Spleen (tissue), 7 donors: Measurements from ENCODE around the gene TCF12.

Source experiments
- CTCF ChIP-seq, 11 experiments: fragments of 200-600 bp in 7 of 11; fragments of 450-650 bp in 4 of 11; sonication (generic) in 4 of 11; IDR thresholded peaks in 8 of 11; conservative IDR thresholded peaks in 3 of 11; 1 replicate in 7 of 11; 2 replicates in 4 of 11; pipeline versions ENCODE4 v1.4.0 to v1.8.0; 2016 to 2021; ENCODE audit warnings: antibody characterized with exemption in 11 of 11, inconsistent platforms in 4 of 11, mild to moderate bottlenecking in 1 of 11
- POLR2A ChIP-seq, 3 donors: fragments of 450-650 bp; IDR thresholded peaks; one replicate each; pipeline ENCODE4 v1.5.1; 2017; ENCODE audit warnings: antibody characterized with exemption in 3 of 3, mild to moderate bottlenecking in 1 of 3
- donor health status: DM: no; HTN: no; CAD: no; lungs with moderate emphysema.
- donor health status: DM: no; HTN: no; CAD: no.
- donor health status: DM: no; HTN: no; CAD: no.

GRCh38 chr15:56959318-56959648, 40.8 kb downstream of the TCF12 start:
- TF ChIP-seq CTCF (IDR thresholded peaks at IDR 0.05 in 8 of 11, conservative IDR thresholded peaks at IDR 0.05 in 3 of 11) (no peak), POLR2A (IDR thresholded peaks at IDR 0.05) (no peak)
